Hematopoietic multipotent progenitor cell treated with erythropoietin and hydrocortisone succinate and interleukin-3 and kit ligand, for 17 days (in vitro differentiated cells): ENCODE results near the gene ZP3.
"Not testable (repeated sequence)": the region's sequence is repeated elsewhere in the genome, so short reads cannot be mapped to it uniquely, and the experiment has no call there.

Experiments
- DNase-seq: peaks from one replicate; pipeline ENCODE4 v3.0.0-alpha.2; 2015; ENCODE audit warnings: low spot score

The ZP3 gene

GRCh38 chr7:76405738-76406137 is 19.0 kb upstream of the ZP3 start:
- DNase-seq: no peak

GRCh38 chr7:76407718-76408117 is 17.0 kb upstream of the ZP3 start:
- no peak for DNase-seq

GRCh38 chr7:76408121-76408560 is 16.6 kb upstream of the ZP3 start:
- no peak for DNase-seq

- no peak for DNase-seq
Measured at GRCh38 chr7:76409537-76409936, 15.2 kb upstream of the ZP3 start, which contains the start of gene SSC4D. Gene SSC4D (minus strand): TSS chr7:76409697. CDS start chr7:76404439, 5,258 bp downstream.

GRCh38 chr7:76411626-76412025 is 13.1 kb upstream of the ZP3 start:
- no peak for DNase-seq

DNA sequence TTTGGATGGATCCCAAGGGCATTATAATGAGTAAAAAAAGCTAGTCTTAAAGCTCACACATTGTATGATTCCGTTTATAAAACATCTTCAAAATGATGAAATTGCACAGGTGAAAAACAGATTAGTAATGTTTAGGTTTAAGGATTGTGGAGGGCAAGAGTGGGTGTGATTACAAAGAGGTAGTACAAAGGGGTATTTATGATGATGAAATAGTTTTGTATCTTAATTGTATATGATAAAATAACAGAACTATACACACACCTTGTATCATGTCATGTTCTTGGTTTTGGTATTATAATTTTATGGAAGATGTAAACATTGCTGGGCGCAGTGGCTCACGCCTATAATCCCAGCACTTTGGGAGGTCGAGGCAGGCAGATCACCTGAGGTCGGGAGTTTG is 12.5 kb upstream of the ZP3 start:
- no peak for DNase-seq

GRCh38 chr7:76417654-76418310 is 7.0 kb upstream of the ZP3 start:
- DNase-seq: not testable (repeated sequence)

GRCh38 chr7:76421097-76421496 is 3.7 kb upstream of the ZP3 start:
- DNase-seq: not testable (repeated sequence)

DNA sequence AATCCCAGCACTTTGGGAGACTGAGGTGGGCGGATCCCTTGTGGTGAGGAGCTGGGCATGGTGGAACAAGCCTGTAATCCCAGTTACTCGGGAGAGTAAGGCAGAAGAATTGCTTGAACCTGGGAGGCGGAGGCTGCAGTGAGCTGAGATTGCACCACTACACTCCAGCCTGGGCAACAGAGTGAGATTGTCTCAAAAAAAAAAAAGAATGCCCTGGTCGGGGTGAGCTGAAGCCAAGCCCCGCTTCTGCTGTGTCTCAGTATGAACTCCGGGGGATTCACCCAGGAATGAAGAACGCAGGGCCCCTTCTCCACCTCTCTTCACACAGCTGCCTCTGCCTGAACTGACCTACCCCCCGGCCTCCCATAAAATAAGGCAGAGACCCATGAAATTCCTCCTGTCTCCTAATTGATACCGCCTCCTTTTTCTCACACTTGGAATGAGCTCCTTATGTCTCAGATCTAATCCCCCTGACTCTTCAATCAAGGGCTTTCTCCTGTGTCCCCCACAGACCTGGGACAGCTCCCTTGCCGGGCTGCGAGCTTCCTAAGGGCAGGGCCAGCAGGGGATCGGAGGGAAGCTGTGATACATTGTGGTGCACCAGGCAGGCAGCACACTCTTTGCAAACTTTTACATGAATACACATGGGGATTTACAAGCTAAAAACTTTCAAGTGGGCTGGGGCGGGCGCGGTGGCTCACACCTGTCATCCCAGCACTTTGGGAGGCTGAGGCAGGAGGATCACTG is 911 bp upstream of the ZP3 start:
- no peak for DNase-seq

DNA sequence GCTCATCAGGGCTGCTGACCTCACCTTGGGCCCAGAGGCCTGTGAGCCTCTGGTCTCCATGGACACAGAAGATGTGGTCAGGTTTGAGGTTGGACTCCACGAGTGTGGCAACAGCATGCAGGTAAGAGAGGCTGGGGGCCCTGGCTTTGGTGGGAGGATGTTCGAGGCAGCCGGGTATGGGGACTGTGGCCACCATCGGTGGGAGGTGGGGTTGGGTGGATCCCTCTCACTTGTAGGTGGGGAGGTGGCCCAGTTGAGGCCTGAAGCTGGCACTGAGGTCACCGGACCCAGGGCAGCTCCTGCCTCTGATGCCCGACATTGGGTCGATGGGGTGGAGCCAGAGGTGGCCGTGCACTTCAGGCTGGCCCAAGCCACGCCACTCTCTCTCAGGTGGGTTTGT is 406 bp downstream of the ZP3 start:
- DNase-seq: no peak

DNA sequence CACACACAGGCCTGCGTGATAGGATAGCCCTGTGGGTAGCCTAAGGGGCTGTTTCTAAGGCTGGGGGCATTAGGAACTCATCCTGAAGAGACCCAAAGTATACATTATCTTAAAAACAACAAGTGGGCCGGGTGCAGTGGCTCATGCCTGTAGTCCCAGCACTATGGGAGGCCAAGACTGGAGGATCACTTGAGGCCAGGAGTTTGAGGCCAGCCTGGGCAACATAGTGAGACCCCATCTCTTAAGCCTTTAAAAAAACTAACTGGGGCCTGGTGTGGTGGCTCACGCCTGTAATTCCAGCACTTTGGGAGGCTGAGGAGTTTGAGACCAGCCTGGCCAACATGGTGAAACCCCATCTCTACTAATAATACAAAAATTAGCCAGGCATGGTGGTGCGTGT is 808 bp downstream of the ZP3 start:
- DNase-seq: not testable (repeated sequence)

GRCh38 chr7:76426246-76426645 is 1.5 kb downstream of the ZP3 start:
- no peak for DNase-seq

GRCh38 chr7:76427635-76428034 is 2.9 kb downstream of the ZP3 start:
- no peak for DNase-seq

GRCh38 chr7:76428149-76428823 is 3.5 kb downstream of the ZP3 start:
- no peak for DNase-seq

DNA sequence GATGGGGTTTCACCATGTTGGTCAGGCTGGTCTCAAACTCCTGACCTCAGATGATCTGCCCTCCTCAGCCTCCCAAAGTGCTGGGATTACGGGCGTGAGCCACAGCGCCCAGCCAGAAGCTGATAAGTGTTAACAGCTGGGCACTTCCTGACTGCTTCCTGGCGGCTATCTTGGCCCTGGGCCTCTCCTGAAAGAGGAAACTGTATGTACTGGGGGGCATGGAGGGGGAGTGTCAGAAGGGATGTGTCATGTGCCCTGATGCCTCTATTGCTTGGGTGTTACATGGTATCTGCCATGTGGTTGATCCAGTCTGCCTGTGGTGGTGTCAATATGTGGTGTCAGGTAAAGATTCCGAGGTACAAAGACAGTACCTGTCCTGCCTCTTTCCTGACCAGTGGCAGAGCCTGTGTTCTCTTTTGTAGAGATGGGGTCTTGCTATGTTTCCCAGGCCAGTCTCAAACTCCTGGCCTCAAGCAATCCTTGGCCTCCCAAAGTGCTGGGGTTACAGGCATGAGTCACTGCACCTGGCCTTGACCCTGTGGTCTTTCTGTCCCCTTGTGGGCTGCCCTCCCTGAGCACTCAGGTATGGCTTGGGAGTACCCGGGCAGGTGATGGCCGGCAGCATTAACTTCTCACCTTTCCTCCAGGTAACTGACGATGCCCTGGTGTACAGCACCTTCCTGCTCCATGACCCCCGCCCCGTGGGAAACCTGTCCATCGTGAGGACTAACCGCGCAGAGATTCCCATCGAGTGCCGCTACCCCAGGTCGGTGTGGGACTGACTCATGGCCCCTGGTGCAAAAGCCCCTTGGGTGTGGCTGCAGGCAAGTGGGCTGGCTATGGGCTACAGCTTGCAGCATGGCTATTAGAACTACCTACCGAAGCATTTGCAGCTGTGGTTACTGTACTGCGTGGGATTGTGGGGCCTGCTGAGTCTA is 4.4 kb downstream of the ZP3 start:
- DNase-seq: no peak

DNA sequence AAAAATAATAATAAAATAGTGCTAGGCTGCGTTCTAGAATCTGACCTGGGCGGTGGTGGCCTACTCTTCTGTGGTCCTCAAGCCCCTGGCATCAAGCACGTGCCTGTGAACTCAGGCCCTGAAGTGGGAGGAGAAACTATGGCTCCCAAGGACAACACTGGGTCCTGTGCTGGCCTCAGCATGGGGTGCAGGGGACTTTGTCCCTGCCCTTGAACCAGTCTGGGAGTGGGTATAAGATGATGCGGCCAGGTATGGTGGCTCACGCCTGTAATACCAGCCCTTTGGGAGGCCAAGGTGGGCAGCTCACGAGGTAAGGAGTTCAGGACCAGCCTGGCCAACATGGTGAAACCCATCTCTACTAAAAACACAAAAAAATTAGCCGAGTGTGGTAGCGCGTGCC is 5.5 kb downstream of the ZP3 start:
- no peak for DNase-seq

DNA sequence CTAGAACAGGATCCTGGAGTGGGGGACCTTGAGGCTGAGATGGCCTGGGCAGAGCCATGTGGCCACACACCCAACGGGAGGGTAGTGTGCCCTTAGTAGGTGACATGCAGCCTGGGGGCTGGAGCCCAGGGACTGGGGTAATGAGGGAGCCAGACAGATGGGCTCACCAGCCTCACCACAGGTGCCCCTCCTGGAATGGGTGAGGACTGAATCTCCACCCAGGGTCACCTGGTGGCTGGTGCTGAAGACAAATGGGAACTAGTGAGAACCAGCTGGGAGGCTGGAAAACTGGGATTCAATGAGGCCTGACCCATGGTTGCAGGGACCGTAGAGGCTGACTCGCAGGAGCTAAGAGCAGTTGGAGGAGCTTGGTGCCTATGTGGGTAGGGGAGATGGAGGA is 6.1 kb downstream of the ZP3 start:
- no peak for DNase-seq

DNA sequence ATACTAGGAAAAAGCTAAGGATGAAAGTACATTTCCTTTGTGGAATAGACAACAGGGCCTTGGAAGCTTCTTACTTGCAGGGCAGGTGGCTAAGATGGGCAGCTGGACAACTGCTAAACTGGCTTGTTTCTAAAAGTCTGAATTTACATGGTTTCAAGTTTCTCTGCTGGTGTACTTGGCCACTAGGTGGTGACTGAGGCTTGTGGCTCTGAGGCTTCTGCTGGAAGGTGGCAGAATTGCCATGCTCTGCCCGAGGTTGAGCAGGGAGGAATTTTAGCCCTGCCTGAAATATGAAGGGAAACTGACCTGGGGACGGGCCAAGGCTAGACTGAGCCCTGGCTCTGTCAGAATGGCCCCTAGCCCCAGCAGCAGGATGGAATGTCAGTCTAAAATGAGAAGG is 13.1 kb downstream of the ZP3 start:
- peak; percentile 39 for DNase-seq

- DNase-seq: not testable (repeated sequence)
Measured at GRCh38 chr7:76439120-76439888, 14.6 kb downstream of the ZP3 start.

- not testable (repeated sequence) for DNase-seq
Measured at GRCh38 chr7:76440404-76440803, 15.7 kb downstream of the ZP3 start.

- DNase-seq: not testable (repeated sequence)
Measured at GRCh38 chr7:76441792-76442191, 17.0 kb downstream of the ZP3 start.
